Type B pancreatic cell (in vitro differentiated cells): ENCODE results near the gene PIGN. TPM values are rescaled to one million over a fixed set of nuclear protein-coding genes. Genes with fewer than 3 reads are reported as not detected.
"Not testable (repeated sequence)": the region's sequence is repeated elsewhere in the genome, so short reads cannot be mapped to it uniquely, and the experiment has no call there.

Experiments used
- DNase-seq: peaks from one replicate; pipeline ENCODE4 v3.0.0; 2021; ENCODE audit warnings: mixed read lengths; ENCODE audit not compliant: unreplicated experiment; ENCODE audit errors: extremely low spot score
- H3K27ac Mint-ChIP-seq: 2 replicates; pipeline ENCODE4 v1.8.0; 2021; ENCODE audit warnings: mild to moderate bottlenecking, mixed read lengths
- H3K27me3 Mint-ChIP-seq: 2 replicates; pipeline ENCODE4 v1.8.0; 2021; ENCODE audit warnings: mixed read lengths
- H3K36me3 Mint-ChIP-seq: 2 replicates; pipeline ENCODE4 v1.8.0; 2021; ENCODE audit warnings: mixed read lengths
- H3K4me1 Mint-ChIP-seq: one replicate; pipeline ENCODE4 v1.8.0; 2021; ENCODE audit warnings: mixed read lengths; ENCODE audit not compliant: unreplicated experiment
- H3K4me3 Mint-ChIP-seq: 2 replicates; pipeline ENCODE4 v1.8.0; 2021; ENCODE audit warnings: mild to moderate bottlenecking, mixed read lengths
- H3K9me3 Mint-ChIP-seq: 2 replicates; pipeline ENCODE4 v1.8.0; 2021; ENCODE audit warnings: mixed read lengths
- CTCF ChIP-seq: fragments of 200-600 bp; sonication (generic); conservative IDR thresholded peaks from 2 replicates; pipeline ENCODE4 v1.5.0; 2021; ENCODE audit warnings: antibody characterized with exemption, mild to moderate bottlenecking
- total RNA-seq: library from RNA; stranded (reverse); gene quantifications from 2 replicates; pipeline ENCODE4 v1.2.1, GENCODE V29; 2021; ENCODE audit warnings: low replicate concordance

Gene PIGN
- total RNA-seq, 1 donor from 2014 or later = 33.8 TPM

GRCh38 chr18:62179213-62179612 lies 7.6 kb downstream of the PIGN start:
- no peak for DNase-seq
- Mint-ChIP-seq H3K36me3 (no peaks in the 10 kb centered on the region), H3K4me3 (no peak overlapping the region), H3K27ac (no peak overlapping the region), H3K9me3 (no peaks in the 10 kb centered on the region), H3K4me1 (peaks cover 7% of the 10 kb centered on the region), H3K27me3 (no peaks in the 10 kb centered on the region)
- TF ChIP-seq CTCF = no peak

GRCh38 chr18:62177271-62177670 lies 9.6 kb downstream of the PIGN start:
- Mint-ChIP-seq H3K36me3 (no peaks in the 10 kb centered on the region), H3K4me1 (no peaks in the 10 kb centered on the region), H3K27me3 (no peaks in the 10 kb centered on the region), H3K4me3 (no peak overlapping the region), H3K27ac (no peak overlapping the region), H3K9me3 (no peaks in the 10 kb centered on the region)
- no peak for TF ChIP-seq CTCF
- no peak for DNase-seq

- DNase-seq = no peak
- TF ChIP-seq CTCF = no peak
- no peak overlapping the region for H3K4me3 Mint-ChIP-seq
- H3K9me3 Mint-ChIP-seq = no peaks in the 10 kb centered on the region
- no peaks in the 10 kb centered on the region for H3K36me3 Mint-ChIP-seq
- no peaks in the 10 kb centered on the region for H3K4me1 Mint-ChIP-seq
- no peak overlapping the region for H3K27ac Mint-ChIP-seq
- no peaks in the 10 kb centered on the region for H3K27me3 Mint-ChIP-seq
Measured at GRCh38 chr18:62175521-62175920, 11.3 kb downstream of the PIGN start.

- H3K36me3 Mint-ChIP-seq = peaks cover 4% of the 10 kb centered on the region
- no peaks in the 10 kb centered on the region for H3K4me1 Mint-ChIP-seq
- no peaks in the 10 kb centered on the region for H3K9me3 Mint-ChIP-seq
- no peak for DNase-seq
- H3K27me3 Mint-ChIP-seq = no peaks in the 10 kb centered on the region
- H3K4me3 Mint-ChIP-seq = no peak overlapping the region
- TF ChIP-seq CTCF = no peak
- no peak overlapping the region for H3K27ac Mint-ChIP-seq
Measured at GRCh38 chr18:62172298-62172697, 14.6 kb downstream of the PIGN start.

- H3K27me3 Mint-ChIP-seq = no peaks in the 10 kb centered on the region
- TF ChIP-seq CTCF = no peak
- H3K27ac Mint-ChIP-seq = no peak overlapping the region
- no peak overlapping the region for H3K4me3 Mint-ChIP-seq
- peaks cover 11% of the 10 kb centered on the region for H3K36me3 Mint-ChIP-seq
- H3K4me1 Mint-ChIP-seq = no peaks in the 10 kb centered on the region
- H3K9me3 Mint-ChIP-seq = no peaks in the 10 kb centered on the region
- DNase-seq = no peak
Measured at GRCh38 chr18:62170857-62171256, 16.0 kb downstream of the PIGN start.

- H3K27me3 Mint-ChIP-seq, H3K4me3 Mint-ChIP-seq, H3K27ac Mint-ChIP-seq, H3K9me3 Mint-ChIP-seq, DNase-seq: not testable (repeated sequence)
- Mint-ChIP-seq H3K36me3 (peaks cover 22% of the 10 kb centered on the region), H3K4me1 (peaks cover 13% of the 10 kb centered on the region)
Measured at GRCh38 chr18:62166524-62166923, 20.3 kb downstream of the PIGN start.
